Mesenchymal stem cell (in vitro differentiated cells and primary cell): ENCODE data around the gene EHD1.

Experiments used
- DNase-seq: peaks from one replicate; pipeline ENCODE4 v3.0.0-alpha.2; 2013
- H2AFZ ChIP-seq: one replicate; pipeline ENCODE4 v1.6.1; 2013; ENCODE audit warnings: low read depth, mild to moderate bottlenecking, control low read depth, inconsistent platforms, low read length, moderate library complexity
- H2AK5ac ChIP-seq: 2 replicates; pipeline ENCODE4 v1.6.1; 2013; ENCODE audit warnings: low read length, moderate library complexity, mild to moderate bottlenecking, inconsistent platforms; ENCODE audit not compliant: severe bottlenecking
- H2BK120ac ChIP-seq: one replicate; pipeline ENCODE4 v1.6.1; 2013; ENCODE audit warnings: low read depth, mild to moderate bottlenecking, inconsistent platforms, low read length, moderate library complexity
- H2BK12ac ChIP-seq, 2 experiments: one replicate each; pipeline ENCODE4 v1.6.1; 2013; ENCODE audit warnings: inconsistent platforms in 2 of 2, low read length in 2 of 2, mild to moderate bottlenecking in 2 of 2, moderate library complexity in 2 of 2, control low read depth in 1 of 2
- H2BK15ac ChIP-seq: one replicate; pipeline ENCODE4 v1.6.1; 2013; ENCODE audit warnings: mild to moderate bottlenecking, low read depth, inconsistent platforms; ENCODE audit not compliant: poor library complexity, severe bottlenecking
- H2BK5ac ChIP-seq: 2 replicates; pipeline ENCODE4 v1.6.1; 2013; ENCODE audit warnings: low read depth, mild to moderate bottlenecking, low read length, control low read depth, inconsistent platforms; ENCODE audit not compliant: poor library complexity, severe bottlenecking
- H3K14ac ChIP-seq, 2 experiments: one replicate each; pipeline ENCODE4 v1.6.1; 2013; ENCODE audit warnings: inconsistent platforms in 2 of 2, low read length in 2 of 2, control low read depth in 1 of 2, mild to moderate bottlenecking in 1 of 2, moderate library complexity in 1 of 2
- H3K18ac ChIP-seq, 2 experiments: one replicate each; pipeline ENCODE4 v1.6.1; 2013; ENCODE audit warnings: inconsistent platforms in 2 of 2, low read length in 2 of 2, control low read depth in 1 of 2, low read depth in 1 of 2, mild to moderate bottlenecking in 1 of 2
- H3K23ac ChIP-seq, 2 experiments: one replicate each; pipeline ENCODE4 v1.6.1; 2013; ENCODE audit warnings: inconsistent platforms in 2 of 2, low read length in 2 of 2, mild to moderate bottlenecking in 2 of 2, moderate library complexity in 2 of 2, control low read depth in 1 of 2
- H3K27ac ChIP-seq: 2 replicates; pipeline ENCODE4 v1.5.1; 2013; ENCODE audit warnings: mild to moderate bottlenecking, moderate library complexity, low read length, control low read depth, inconsistent platforms; ENCODE audit not compliant: poor library complexity, severe bottlenecking
- H3K27me3 ChIP-seq, 2 experiments: 2 replicates each; pipeline versions ENCODE4 v1.6.1 to v1.7.0; 2013; ENCODE audit warnings: low read length in 2 of 2, mild to moderate bottlenecking in 2 of 2, moderate library complexity in 2 of 2, control low read depth in 1 of 2, inconsistent platforms in 1 of 2; ENCODE audit not compliant: control insufficient read depth in 1 of 2, insufficient read depth in 1 of 2
- H3K36me3 ChIP-seq, 2 experiments: 2 replicates each; pipeline versions ENCODE4 v1.6.1 to v1.7.0; 2013; ENCODE audit warnings: low read length in 2 of 2, control low read depth in 1 of 2, inconsistent platforms in 1 of 2, low read depth in 1 of 2, mild to moderate bottlenecking in 1 of 2; ENCODE audit not compliant: insufficient read depth in 2 of 2, control insufficient read depth in 1 of 2
- H3K4ac ChIP-seq, 2 experiments: one replicate each; pipeline ENCODE4 v1.6.1; 2013; ENCODE audit warnings: inconsistent platforms in 2 of 2, low read length in 2 of 2, mild to moderate bottlenecking in 2 of 2, moderate library complexity in 2 of 2, control low read depth in 1 of 2, low read depth in 1 of 2
- H3K4me1 ChIP-seq: 2 replicates; pipeline ENCODE4 v1.6.1; 2013; ENCODE audit warnings: low read depth, low read length, control low read depth; ENCODE audit not compliant: control insufficient read depth, insufficient read depth
- H3K4me2 ChIP-seq: 2 replicates; pipeline ENCODE4 v1.6.1; 2013; ENCODE audit warnings: low read length, mild to moderate bottlenecking, inconsistent platforms; ENCODE audit not compliant: poor library complexity, severe bottlenecking
- H3K4me3 ChIP-seq, 2 experiments: 2 replicates each; pipeline versions ENCODE4 v1.5.1 to v1.7.0; 2013; ENCODE audit warnings: low read length in 2 of 2, mild to moderate bottlenecking in 2 of 2, control low read depth in 1 of 2, low read depth in 1 of 2; ENCODE audit not compliant: insufficient read depth in 1 of 2
- H3K79me1 ChIP-seq: replicated peaks from 2 replicates; pipeline ENCODE4 v1.6.1; 2013; ENCODE audit warnings: mild to moderate bottlenecking, control low read depth, low read length, inconsistent platforms; ENCODE audit not compliant: poor library complexity, severe bottlenecking
- H3K9ac ChIP-seq: 2 replicates; pipeline ENCODE4 v1.7.0; 2013; ENCODE audit warnings: mild to moderate bottlenecking, low read length, moderate library complexity
- H3K9me3 ChIP-seq: 2 replicates; pipeline ENCODE4 v1.7.0; 2013; ENCODE audit warnings: mild to moderate bottlenecking, low read length; ENCODE audit not compliant: control insufficient read depth
- H4K8ac ChIP-seq: one replicate; pipeline ENCODE4 v1.6.1; 2013; ENCODE audit warnings: inconsistent platforms, mild to moderate bottlenecking, low read length, moderate library complexity
- H4K91ac ChIP-seq: one replicate; pipeline ENCODE4 v1.6.1; 2013; ENCODE audit warnings: mild to moderate bottlenecking, low read length, inconsistent platforms
- WGBS: methylation state at CpG from one replicate; pipeline ENCODE4 v1.1.7; 2013; ENCODE audit warnings: mixed read lengths; 5-methylcytosine and 5-hydroxymethylcytosine counted together

EHD1 gene

DNA sequence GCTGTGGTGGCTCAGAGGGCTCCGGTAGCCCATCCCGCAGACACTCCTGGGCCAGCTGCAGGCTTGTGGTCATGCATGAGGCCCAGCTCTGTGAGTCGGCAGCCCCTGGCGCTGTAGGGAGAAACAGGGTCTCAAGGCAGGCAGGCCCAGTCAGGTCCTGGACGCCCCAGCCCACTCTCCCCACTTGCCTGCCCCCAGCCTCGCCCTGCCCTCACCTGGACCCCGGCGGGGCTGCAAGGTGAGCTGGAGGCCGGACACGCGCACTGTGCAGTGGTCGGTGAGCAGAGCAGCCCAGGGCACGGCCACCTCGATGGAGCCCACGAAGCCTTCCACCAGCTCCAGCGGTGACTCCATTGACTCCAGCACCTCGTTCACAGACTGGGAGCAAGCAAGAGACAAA is 35.7 kb upstream of the EHD1 start:
- H4K8ac ChIP-seq: no peak overlapping the region
- H3K23ac ChIP-seq: no peak overlapping the region
- H3K9me3 ChIP-seq: no peaks in the 10 kb centered on the region
- H2BK12ac ChIP-seq: no peak overlapping the region
- no peak overlapping the region for H3K9ac ChIP-seq
- H2AK5ac ChIP-seq: no peak overlapping the region
- no peak overlapping the region for H3K4ac ChIP-seq
- no peak for DNase-seq
- no peaks in the 10 kb centered on the region for H3K27me3 ChIP-seq
- H3K36me3 ChIP-seq: peaks cover 51 to 52% of the 10 kb centered on the region in 2 experiments
- H3K4me2 ChIP-seq: no peak overlapping the region
- H3K79me1 ChIP-seq: peaks cover 26% of the 10 kb centered on the region
- no peak overlapping the region for H4K91ac ChIP-seq
- no peak overlapping the region for H2BK15ac ChIP-seq
- 97% methylated on average over 17 of the region's 17 CpGs for WGBS
- no peak overlapping the region for H2AFZ ChIP-seq
- no peak overlapping the region for H3K27ac ChIP-seq
- no peak overlapping the region for H2BK5ac ChIP-seq
- H3K4me3 ChIP-seq: no peak overlapping the region
- peaks cover 16% of the 10 kb centered on the region for H3K4me1 ChIP-seq
- no peak overlapping the region for H2BK120ac ChIP-seq
- H3K18ac ChIP-seq: no peak overlapping the region
- H3K14ac ChIP-seq: no peak overlapping the region

GRCh38 chr11:64913171-64913727 is 34.8 kb upstream of the EHD1 start:
- Histone ChIP-seq H3K27me3 (no peaks in the 10 kb centered on the region), H2BK5ac (no peak overlapping the region), H3K23ac (no peak overlapping the region)

GRCh38 chr11:64911689-64912088 is 33.3 kb upstream of the EHD1 start:
- Histone ChIP-seq H4K91ac (no peak overlapping the region), H2AK5ac (no peak overlapping the region), H3K4ac (no peak overlapping the region), H2BK15ac (no peak overlapping the region), H3K27me3 (no peaks in the 10 kb centered on the region), H3K4me2 (no peak overlapping the region), H3K14ac (no peak overlapping the region), H4K8ac (no peak overlapping the region), H3K36me3 (peaks cover 72 to 74% of the 10 kb centered on the region in 2 experiments), H2BK5ac (no peak overlapping the region), H2AFZ (no peak overlapping the region), H3K4me3 (no peak overlapping the region), H3K9me3 (no peaks in the 10 kb centered on the region), H3K4me1 (peaks cover 13% of the 10 kb centered on the region), H3K18ac (no peak overlapping the region), H3K9ac (no peak overlapping the region), H3K23ac (no peak overlapping the region), H3K27ac (no peak overlapping the region), H3K79me1 (peaks cover 25% of the 10 kb centered on the region), H2BK120ac (no peak overlapping the region), H2BK12ac (no peak overlapping the region)
- DNase-seq: no peak
- 94% methylated on average over 6 of the region's 9 CpGs for WGBS

More at GRCh38 chr11:64913171-64913727, 34.8 kb upstream of the EHD1 start:
- Histone ChIP-seq H3K4me1 (peaks cover 14% of the 10 kb centered on the region), H3K9me3 (no peaks in the 10 kb centered on the region), H2BK120ac (no peak overlapping the region), H3K18ac (no peak overlapping the region), H3K4ac (no peak overlapping the region), H2AK5ac (no peak overlapping the region), H3K4me3 (no peak overlapping the region), H3K9ac (no peak overlapping the region), H4K8ac (no peak overlapping the region), H3K4me2 (no peak overlapping the region), H2BK12ac (no peak overlapping the region), H4K91ac (no peak overlapping the region), H2BK15ac (no peak overlapping the region), H3K36me3 (peaks cover 60% of the 10 kb centered on the region in 2 experiments), H3K27ac (no peak overlapping the region), H3K14ac (no peak overlapping the region), H3K79me1 (peaks cover 25% of the 10 kb centered on the region), H2AFZ (no peak overlapping the region)
- WGBS: 90% methylated on average over 18 of the region's 18 CpGs
- DNase-seq: no peak

- H3K4ac ChIP-seq: no peak overlapping the region
- 95% methylated on average over 7 of the region's 7 CpGs for WGBS
- no peak overlapping the region for H2AFZ ChIP-seq
- no peak overlapping the region for H3K9ac ChIP-seq
- no peak overlapping the region for H3K23ac ChIP-seq
- no peaks in the 10 kb centered on the region for H3K27me3 ChIP-seq
- no peak overlapping the region for H4K91ac ChIP-seq
- H3K27ac ChIP-seq: no peak overlapping the region
- H2BK5ac ChIP-seq: no peak overlapping the region
- H3K4me3 ChIP-seq: peak overlapping the region in 1 of 2 experiments; percentile 19
- no peak overlapping the region for H2BK15ac ChIP-seq
- H3K18ac ChIP-seq: no peak overlapping the region
- H3K79me1 ChIP-seq: peaks cover 20% of the 10 kb centered on the region
- H2AK5ac ChIP-seq: no peak overlapping the region
- no peak overlapping the region for H3K4me2 ChIP-seq
- no peak overlapping the region for H4K8ac ChIP-seq
- peaks cover 77 to 80% of the 10 kb centered on the region in 2 experiments for H3K36me3 ChIP-seq
- no peak overlapping the region for H2BK12ac ChIP-seq
- no peak overlapping the region for H2BK120ac ChIP-seq
- H3K4me1 ChIP-seq: peaks cover 10% of the 10 kb centered on the region
- no peaks in the 10 kb centered on the region for H3K9me3 ChIP-seq
- DNase-seq: no peak
- no peak overlapping the region for H3K14ac ChIP-seq
These were observed 32.7 kb upstream of the EHD1 start for GRCh38 chr11:64911142-64911541.
